GM12878 (cell line): ENCODE results near the gene PEX6. TPM values are rescaled to one million over a fixed set of nuclear protein-coding genes. Genes with fewer than 3 reads are reported as not detected.
A peak's percentile ranks its signal among the peaks of the same experiment; 100 is the strongest.

ENCODE experiments used
- ATAC-seq: fragments of 200-7000 bp; cut with Tn5 transposase; 3 replicates; pipeline ENCODE4 v1.9.1; 2020; ENCODE audit warnings: mild to moderate bottlenecking, moderate library complexity
- BruUV-seq: library from RNA; stranded (reverse); fragments of 400-500 nt; replicated peaks from 2 replicates; lab custom pipeline; 2021; lab: Mats Ljungman, UMichigan
- CTCF ChIA-PET: fragments of 300-600 bp; sonication (Branson Sonifier 250); formaldehyde crosslinking; extraction: SDS; loops from one replicate; lab custom pipeline; 2021; ENCODE audit warnings: inconsistent platforms; lab: Yijun Ruan, JAX
- POLR2A ChIA-PET: fragments of 350-600 bp; formaldehyde crosslinking; extraction: SDS; loops from one replicate; lab custom pipeline; 2021; ENCODE audit warnings: inconsistent platforms; lab: Charles Lee
- RAD21 ChIA-PET: fragments of 300-600 bp; sonication (Branson Sonifier 250); formaldehyde crosslinking; loops from one replicate; lab custom pipeline; 2023; ENCODE audit warnings: antibody characterized with exemption; ENCODE audit not compliant: unreplicated experiment; lab: Charles Lee
- SMC1A ChIA-PET: fragments of 300-600 bp; sonication (Branson Sonifier 250); formaldehyde crosslinking; loops from one replicate; lab custom pipeline; 2023; ENCODE audit not compliant: unreplicated experiment, uncharacterized antibody; lab: Charles Lee
- DNase-seq: peaks from one replicate; pipeline ENCODE4 v3.0.0-alpha.2; 2011; ENCODE audit warnings: low read depth, low spot score
- FAIRE-seq: peaks from 3 replicates; lab custom pipeline; 2011; peaks lifted over from hg19 to GRCh38; lab: Jason Lieb, UNC
- H2AFZ ChIP-seq: 2 replicates; pipeline ENCODE4 v1.6.0; 2011; ENCODE audit warnings: low read depth, low read length, control low read depth; ENCODE audit not compliant: control insufficient read depth
- H3K27ac ChIP-seq: 2 replicates; pipeline ENCODE4 v1.5.1; 2011; ENCODE audit warnings: control low read depth; ENCODE audit not compliant: control insufficient read depth, insufficient read depth
- H3K27me3 ChIP-seq, 2 experiments: replicated peaks in 1 of 2; 2 replicates each; pipeline versions ENCODE4 v1.6.0 to v1.6.1; 2011; ENCODE audit warnings: low read length in 1 of 2; ENCODE audit not compliant: control insufficient read depth in 2 of 2, insufficient read depth in 2 of 2
- H3K36me3 ChIP-seq, 2 experiments: 2 replicates each; pipeline ENCODE4 v1.5.1; 2011; ENCODE audit warnings: low read length in 1 of 2; ENCODE audit not compliant: control insufficient read depth in 2 of 2, insufficient read depth in 2 of 2
- H3K4me1 ChIP-seq: 2 replicates; pipeline ENCODE4 v1.6.1; 2011; ENCODE audit warnings: mild to moderate bottlenecking, low read length, moderate library complexity, mixed read lengths; ENCODE audit not compliant: control insufficient read depth, insufficient read depth
- H3K4me2 ChIP-seq: 2 replicates; pipeline ENCODE4 v1.6.0; 2011; ENCODE audit warnings: control low read depth; ENCODE audit not compliant: control insufficient read depth, insufficient read depth
- H3K4me3 ChIP-seq: fragments of 200-600 bp; sonication (generic); 2 replicates; pipeline ENCODE4 v1.5.1; 2016
- H3K79me2 ChIP-seq: 2 replicates; pipeline ENCODE4 v1.6.0; 2011; ENCODE audit warnings: low read length; ENCODE audit not compliant: control insufficient read depth, insufficient read depth
- H3K9ac ChIP-seq: 2 replicates; pipeline ENCODE4 v1.8.0; 2011; ENCODE audit warnings: low read length, control low read depth, mixed read lengths; ENCODE audit not compliant: control insufficient read depth, insufficient read depth
- H3K9me3 ChIP-seq: replicated peaks from 3 replicates; pipeline ENCODE4 v1.5.1; 2011; ENCODE audit warnings: mild to moderate bottlenecking, low read length; ENCODE audit not compliant: control insufficient read depth, insufficient read depth
- H4K20me1 ChIP-seq: 2 replicates; pipeline ENCODE4 v1.6.0; 2011; ENCODE audit not compliant: control insufficient read depth, insufficient read depth
- BMI1 ChIP-seq: fragments of 450-650 bp; IDR thresholded peaks from 2 replicates; pipeline ENCODE4 v1.6.1; 2016; ENCODE audit warnings: mild to moderate bottlenecking, moderate library complexity, borderline replicate concordance
- EGR1 ChIP-seq, 2 experiments: IDR thresholded peaks; 1 replicate in 1 of 2; 2 replicates in 1 of 2; pipeline ENCODE4 v1.6.1; 2011 to 2012; ENCODE audit warnings: low read depth in 2 of 2, low read length in 2 of 2, borderline replicate concordance in 1 of 2, mild to moderate bottlenecking in 1 of 2, moderate library complexity in 1 of 2
- ESRRA ChIP-seq: IDR thresholded peaks from 2 replicates; pipeline ENCODE4 v1.6.1; 2012; ENCODE audit warnings: mild to moderate bottlenecking, low read length, improper control_type of control experiment
- HDGF ChIP-seq: fragments of 450-650 bp; IDR thresholded peaks from 2 replicates; pipeline ENCODE4 v1.6.1; 2016; ENCODE audit warnings: antibody characterized with exemption
- MTA2 ChIP-seq: fragments of 450-650 bp; IDR thresholded peaks from 2 replicates; pipeline ENCODE4 v1.6.1; 2016; ENCODE audit warnings: low read depth, mild to moderate bottlenecking, moderate library complexity
- NFYA ChIP-seq: IDR thresholded peaks from 2 replicates; pipeline ENCODE4 v1.6.1; 2011; ENCODE audit warnings: low read depth, mild to moderate bottlenecking, low read length, improper control_type of control experiment, borderline replicate concordance
- PAX5 ChIP-seq: IDR thresholded peaks from 2 replicates; pipeline ENCODE4 v1.6.1; 2011; ENCODE audit warnings: low read depth, low read length, borderline replicate concordance
- SPI1 ChIP-seq: IDR thresholded peaks from 2 replicates; pipeline ENCODE4 v1.6.1; 2011; ENCODE audit warnings: low read depth, mild to moderate bottlenecking, low read length, moderate library complexity, borderline replicate concordance; ENCODE audit not compliant: insufficient read depth
- SREBF2 ChIP-seq: IDR thresholded peaks from 2 replicates; pipeline ENCODE4 v1.6.1; 2012; ENCODE audit warnings: mild to moderate bottlenecking, low read length
- ZNF217 ChIP-seq: fragments of 450-650 bp; IDR thresholded peaks from 2 replicates; pipeline ENCODE4 v1.6.1; 2017; ENCODE audit warnings: antibody characterized with exemption, mild to moderate bottlenecking
- WGBS: methylation state at CpG from one replicate; pipeline ENCODE4 v1.1.6; 2016; ENCODE audit warnings: low lambda C conversion rate; ENCODE audit not compliant: insufficient replicate concordance, insufficient coverage; ENCODE audit errors: missing lambda C conversion rate; 5-methylcytosine and 5-hydroxymethylcytosine counted together
- in situ Hi-C: fragments of 300-500 bp; cut with MboI; formaldehyde crosslinking; loops from 9 replicates; pipeline ENCODE4 v1.14.3; 2018; ENCODE audit warnings: mixed read lengths
- intact Hi-C: fragments of 100-400 bp; cut with micrococcal nuclease; formaldehyde crosslinking; loops from one replicate; pipeline ENCODE4 v1.14.2; 2022; ENCODE audit not compliant: unreplicated experiment
- polyA plus RNA-seq, 11 experiments: library from polyadenylated mRNA; depleted of rRNA in 4 of 11; unstranded in 6 of 11; stranded (reverse) in 5 of 11; fragments of >200 nt; fragmentation: Nextera tagmentation in 4 of 11; fragmentation: Illumina TruSeq in 1 of 11; extraction: Ambion mirVana in 4 of 11; extraction: Trizol in 1 of 11; gene quantifications; 1 replicate in 1 of 11; 2 replicates in 10 of 11; pipeline versions ENCODE4 v1.2.1 to v1.2.3, GENCODE V29; 2011 to 2016; ENCODE audit warnings: inconsistent platforms in 2 of 11, missing spikeins in 2 of 11, low read depth in 1 of 11
- total RNA-seq, 4 experiments: library from RNA; depleted of rRNA in 3 of 4; stranded (reverse); fragments of >200 nt in 3 of 4; fragmentation: Illumina TruSeq in 1 of 4; extraction: Trizol in 1 of 4; gene quantifications; 2 replicates each; pipeline versions ENCODE4 v1.2.1 to v1.2.3, GENCODE V29; 2013 to 2021
- TF ChIP-seq, protein P1 (sequence below): fragments of 450-650 bp; IDR thresholded peaks from 2 replicates; pipeline ENCODE4 v1.6.1; 2016; ENCODE audit warnings: mild to moderate bottlenecking
- TF ChIP-seq, protein P2 (sequence below): fragments of 450-650 bp; conservative IDR thresholded peaks from 2 replicates; pipeline ENCODE4 v1.6.1; 2017; ENCODE audit warnings: mild to moderate bottlenecking, moderate library complexity

Gene PEX6
- total and polyA plus RNA-seq, 10 of the 15 experiments (the other 5 are each of a cell fraction or from before 2014, with no cell fraction given): 0.39 to 21.1 (median 7.8) TPM

DNA sequence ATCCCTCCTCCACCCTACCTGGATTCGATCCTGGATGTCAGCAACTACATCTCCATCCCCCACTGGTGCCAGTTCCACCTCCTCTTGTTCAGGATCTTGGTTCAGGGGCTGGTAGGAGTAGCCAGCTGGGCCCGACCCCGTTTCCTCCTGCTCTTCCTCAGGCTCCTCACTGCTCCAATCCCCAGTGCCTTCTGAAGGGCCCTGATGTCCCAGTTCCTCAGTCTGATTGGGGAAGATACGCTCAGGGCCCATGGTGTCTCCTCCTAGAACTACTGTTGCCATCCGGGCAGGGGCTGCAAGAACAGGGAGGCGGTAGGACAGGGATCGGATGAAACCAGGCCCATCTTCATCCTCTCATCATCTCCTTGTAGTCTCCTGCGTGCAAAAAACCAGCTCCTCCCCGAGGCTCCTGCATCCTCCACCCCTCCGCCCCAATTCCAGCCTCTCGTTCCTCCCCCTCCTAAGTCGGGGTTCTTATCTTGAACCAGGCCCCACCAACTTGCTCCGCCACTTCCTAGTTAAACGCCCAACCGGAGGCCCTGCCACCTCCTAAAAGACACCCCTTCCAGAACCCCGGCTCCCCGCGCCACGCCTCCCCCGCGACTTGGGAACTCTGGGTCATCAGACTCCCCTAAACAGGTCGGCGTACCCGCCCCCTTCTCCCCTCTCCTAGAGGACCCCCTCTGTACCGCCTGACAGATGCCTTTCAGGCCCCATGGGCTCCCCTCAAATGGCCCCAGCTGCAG, 34.3 kb upstream of the PEX6 start:
- H2AFZ ChIP-seq: peak overlapping the region; percentile 75
- TF ChIP-seq NFYA: no peak
- TF ChIP-seq, protein P1, sequence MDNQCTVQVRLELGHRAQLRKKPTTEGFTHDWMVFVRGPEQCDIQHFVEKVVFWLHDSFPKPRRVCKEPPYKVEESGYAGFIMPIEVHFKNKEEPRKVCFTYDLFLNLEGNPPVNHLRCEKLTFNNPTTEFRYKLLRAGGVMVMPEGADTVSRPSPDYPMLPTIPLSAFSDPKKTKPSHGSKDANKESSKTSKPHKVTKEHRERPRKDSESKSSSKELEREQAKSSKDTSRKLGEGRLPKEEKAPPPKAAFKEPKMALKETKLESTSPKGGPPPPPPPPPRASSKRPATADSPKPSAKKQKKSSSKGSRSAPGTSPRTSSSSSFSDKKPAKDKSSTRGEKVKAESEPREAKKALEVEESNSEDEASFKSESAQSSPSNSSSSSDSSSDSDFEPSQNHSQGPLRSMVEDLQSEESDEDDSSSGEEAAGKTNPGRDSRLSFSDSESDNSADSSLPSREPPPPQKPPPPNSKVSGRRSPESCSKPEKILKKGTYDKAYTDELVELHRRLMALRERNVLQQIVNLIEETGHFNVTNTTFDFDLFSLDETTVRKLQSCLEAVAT: peak; percentile 27; the same call in 1 of the 2 replicates
- TF ChIP-seq ESRRA: no peak
- TF ChIP-seq HDGF: no peak
- TF ChIP-seq MTA2: no peak
- no peak for TF ChIP-seq BMI1
- TF ChIP-seq EGR1 (IDR thresholded peaks at IDR 0.05; ENCODE audit: borderline replicate concordance in 1 of 2, low read depth in 2 of 2, low read length in 2 of 2): peak in 1 of 2 experiments; percentile 18; a peak in 1 of 3 replicates
- no peak for TF ChIP-seq ZNF217
- TF ChIP-seq, protein P2, sequence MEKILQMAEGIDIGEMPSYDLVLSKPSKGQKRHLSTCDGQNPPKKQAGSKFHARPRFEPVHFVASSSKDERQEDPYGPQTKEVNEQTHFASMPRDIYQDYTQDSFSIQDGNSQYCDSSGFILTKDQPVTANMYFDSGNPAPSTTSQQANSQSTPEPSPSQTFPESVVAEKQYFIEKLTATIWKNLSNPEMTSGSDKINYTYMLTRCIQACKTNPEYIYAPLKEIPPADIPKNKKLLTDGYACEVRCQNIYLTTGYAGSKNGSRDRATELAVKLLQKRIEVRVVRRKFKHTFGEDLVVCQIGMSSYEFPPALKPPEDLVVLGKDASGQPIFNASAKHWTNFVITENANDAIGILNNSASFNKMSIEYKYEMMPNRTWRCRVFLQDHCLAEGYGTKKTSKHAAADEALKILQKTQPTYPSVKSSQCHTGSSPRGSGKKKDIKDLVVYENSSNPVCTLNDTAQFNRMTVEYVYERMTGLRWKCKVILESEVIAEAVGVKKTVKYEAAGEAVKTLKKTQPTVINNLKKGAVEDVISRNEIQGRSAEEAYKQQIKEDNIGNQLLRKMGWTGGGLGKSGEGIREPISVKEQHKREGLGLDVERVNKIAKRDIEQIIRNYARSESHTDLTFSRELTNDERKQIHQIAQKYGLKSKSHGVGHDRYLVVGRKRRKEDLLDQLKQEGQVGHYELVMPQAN: peak; percentile 71
- peak; percentile 6; the same call in 1 of the 2 replicates for TF ChIP-seq SPI1
- TF ChIP-seq PAX5: no peak
- TF ChIP-seq SREBF2: no peak
- ChIA-PET POLR2A (interaction anchor here (0.6 to 3.3 kb wide), 15 partner anchors 8 to 449 kb away, joined by 3 to 22 read pairs (median 8); partner anchors contain the start of genes CNPY3, CUL7, KLC4 and MRPL2), CTCF (interaction anchor here (1.4 to 2.5 kb wide), 6 partner anchors 12 to 134 kb away, joined by 3 to 10 read pairs (median 4); partner anchors contain the start of gene PEX6), RAD21 (interaction anchor here (0.6 to 1.6 kb wide), 10 partner anchors 9 to 450 kb away, joined by 3 to 9 read pairs (median 4); partner anchors contain the start of genes CNPY3, CUL7, PEX6 and PPP2R5D), SMC1A (interaction anchor here (0.7 to 2.8 kb wide), 12 partner anchors 8 to 564 kb away, joined by 3 to 13 read pairs (median 5); partner anchors contain the start of genes CNPY3, CUL7, KLC4 and MRPL2)
- peak overlapping the region; percentile 98 for H3K4me2 ChIP-seq
- H3K27me3 ChIP-seq: no peaks in the 10 kb centered on the region
- in situ Hi-C loops: no loop called here
- peaks cover 23% of the 10 kb centered on the region for H3K79me2 ChIP-seq
- H3K9ac ChIP-seq: peak overlapping the region; percentile 73
- no peaks in the 10 kb centered on the region for H3K9me3 ChIP-seq
- intact Hi-C loops: no loop called here
- ATAC-seq (peak; percentile 40), FAIRE-seq (no peak), DNase-seq (no peak)
- H3K4me1 ChIP-seq: peaks cover 7% of the 10 kb centered on the region
- under 1% methylated on average over 25 of the region's 25 CpGs for WGBS
- no TSS peak for BruUV-seq
- H3K4me3 ChIP-seq: peak overlapping the region; percentile 85
- H3K36me3 ChIP-seq: peaks cover 15 to 17% of the 10 kb centered on the region in 2 experiments
- no peaks in the 10 kb centered on the region for H4K20me1 ChIP-seq
- peak overlapping the region; percentile 60 for H3K27ac ChIP-seq
